Right lobe of liver (tissue), 4 donors: ENCODE data around the gene WFIKKN2.

ENCODE experiments used
- POLR2A ChIP-seq: fragments of 450-650 bp; IDR thresholded peaks from one replicate; pipeline ENCODE4 v1.6.1; 2017; ENCODE audit warnings: antibody characterized with exemption, mild to moderate bottlenecking
- TF ChIP-seq, protein P1 (sequence below), 4 donors: fragments of 200-600 bp in 3 of 4; fragments of 450-650 bp in 1 of 4; IDR thresholded peaks; one replicate each; pipeline versions ENCODE4 v1.5.1 to v1.8.0; 2016 to 2022; ENCODE audit warnings: antibody characterized with exemption in 4 of 4, mild to moderate bottlenecking in 2 of 4
- donor health status: DM: no; HTN: no; CAD: no.
- donor health status: DM: no; HTN: no; CAD: no.
- donor health status: DM: no; HTN: yes; CAD: no.

GRCh38 chr17:50841277-50841948, 6.0 kb downstream of the WFIKKN2 start:
- TF ChIP-seq, protein P1, sequence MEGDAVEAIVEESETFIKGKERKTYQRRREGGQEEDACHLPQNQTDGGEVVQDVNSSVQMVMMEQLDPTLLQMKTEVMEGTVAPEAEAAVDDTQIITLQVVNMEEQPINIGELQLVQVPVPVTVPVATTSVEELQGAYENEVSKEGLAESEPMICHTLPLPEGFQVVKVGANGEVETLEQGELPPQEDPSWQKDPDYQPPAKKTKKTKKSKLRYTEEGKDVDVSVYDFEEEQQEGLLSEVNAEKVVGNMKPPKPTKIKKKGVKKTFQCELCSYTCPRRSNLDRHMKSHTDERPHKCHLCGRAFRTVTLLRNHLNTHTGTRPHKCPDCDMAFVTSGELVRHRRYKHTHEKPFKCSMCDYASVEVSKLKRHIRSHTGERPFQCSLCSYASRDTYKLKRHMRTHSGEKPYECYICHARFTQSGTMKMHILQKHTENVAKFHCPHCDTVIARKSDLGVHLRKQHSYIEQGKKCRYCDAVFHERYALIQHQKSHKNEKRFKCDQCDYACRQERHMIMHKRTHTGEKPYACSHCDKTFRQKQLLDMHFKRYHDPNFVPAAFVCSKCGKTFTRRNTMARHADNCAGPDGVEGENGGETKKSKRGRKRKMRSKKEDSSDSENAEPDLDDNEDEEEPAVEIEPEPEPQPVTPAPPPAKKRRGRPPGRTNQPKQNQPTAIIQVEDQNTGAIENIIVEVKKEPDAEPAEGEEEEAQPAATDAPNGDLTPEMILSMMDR (IDR thresholded peaks at IDR 0.05): no peak
- TF ChIP-seq POLR2A: no peak
